H1 (cell line): Measurements from ENCODE around the gene CRCP. TPM values are rescaled to one million over a fixed set of nuclear protein-coding genes. Genes with fewer than 3 reads are reported as not detected.

Experiments
- CTCF ChIA-PET: fragments of 300-600 bp; sonication (Branson Sonifier 250); formaldehyde crosslinking; loops from one replicate; lab custom pipeline; 2021; ENCODE audit not compliant: partially characterized antibody; lab: Charles Lee
- POLR2A ChIA-PET: fragments of 300-600 bp; sonication (Branson Sonifier 250); formaldehyde crosslinking; loops from one replicate; lab custom pipeline; 2021; ENCODE audit warnings: inconsistent platforms; ENCODE audit not compliant: partially characterized antibody; lab: Charles Lee
- DNase-seq, 2 experiments: peaks; one replicate each; pipeline versions ENCODE4 v3.0.0 to v3.0.0-alpha.2; 2010 to 2022; ENCODE audit warnings: low spot score in 2 of 2, low read depth in 1 of 2, mixed read lengths in 1 of 2
- FAIRE-seq: peaks from 2 replicates; lab custom pipeline; 2011; peaks lifted over from hg19 to GRCh38; lab: Jason Lieb, UNC
- H2AFZ ChIP-seq: 2 replicates; pipeline ENCODE4 v1.8.1; 2012; ENCODE audit warnings: low read length, inconsistent platforms
- H2AK5ac ChIP-seq: 2 replicates; pipeline ENCODE4 v1.6.1; 2013; ENCODE audit warnings: low read depth, low read length
- H2BK120ac ChIP-seq: replicated peaks from 2 replicates; pipeline ENCODE3; 2013; ENCODE audit warnings: low read depth, low read length, inconsistent platforms
- H2BK12ac ChIP-seq: 2 replicates; pipeline ENCODE4 v1.6.1; 2013; ENCODE audit warnings: low read depth, low read length
- H2BK15ac ChIP-seq: 2 replicates; pipeline ENCODE4 v1.6.1; 2013; ENCODE audit warnings: low read length
- H2BK20ac ChIP-seq: 2 replicates; pipeline ENCODE4 v1.6.1; 2013; ENCODE audit warnings: low read length
- H2BK5ac ChIP-seq: 2 replicates; pipeline ENCODE4 v1.6.1; 2013; ENCODE audit warnings: low read depth, low read length
- H3K14ac ChIP-seq: 2 replicates; pipeline ENCODE4 v1.6.1; 2013; ENCODE audit warnings: inconsistent platforms; ENCODE audit not compliant: insufficient read length
- H3K18ac ChIP-seq: 2 replicates; pipeline ENCODE4 v1.6.1; 2013; ENCODE audit warnings: low read length; ENCODE audit errors: extremely low read depth
- H3K23ac ChIP-seq: 2 replicates; pipeline ENCODE4 v1.6.1; 2013; ENCODE audit warnings: inconsistent platforms; ENCODE audit not compliant: insufficient read length
- H3K23me2 ChIP-seq: 2 replicates; pipeline ENCODE4 v1.6.1; 2013; ENCODE audit warnings: low read depth, low read length
- H3K27ac ChIP-seq: 2 replicates; pipeline ENCODE4 v1.6.1; 2011; ENCODE audit warnings: low read depth, low read length, inconsistent platforms
- H3K27me3 ChIP-seq, 4 experiments: replicated peaks in 1 of 4; 1 replicate in 1 of 4; 2 replicates in 3 of 4; pipeline versions ENCODE4 v1.6.1 to v1.8.1; 2011 to 2013; ENCODE audit warnings: low read length in 3 of 4, mild to moderate bottlenecking in 3 of 4, inconsistent platforms in 2 of 4, mixed read lengths in 2 of 4, moderate library complexity in 1 of 4; ENCODE audit not compliant: control insufficient read depth in 3 of 4, insufficient read depth in 3 of 4; ENCODE audit errors: extremely low read depth in 1 of 4
- H3K36me3 ChIP-seq, 4 experiments: 2 replicates each; pipeline versions ENCODE4 v1.6.1 to v1.8.1; 2011 to 2013; ENCODE audit warnings: mild to moderate bottlenecking in 4 of 4, low read length in 3 of 4, moderate library complexity in 2 of 4, control low read depth in 1 of 4, inconsistent platforms in 1 of 4; ENCODE audit not compliant: insufficient read depth in 4 of 4, control insufficient read depth in 2 of 4
- H3K4ac ChIP-seq: replicated peaks from 2 replicates; pipeline ENCODE3; 2013; ENCODE audit warnings: low read length, low read depth, mixed read lengths, inconsistent platforms; ENCODE audit not compliant: insufficient read length
- H3K4me1 ChIP-seq, 4 experiments: replicated peaks in 1 of 4; 1 replicate in 1 of 4; 2 replicates in 3 of 4; pipeline versions ENCODE4 v1.6.1 to v1.8.1; 2011 to 2013; ENCODE audit warnings: low read length in 3 of 4, inconsistent platforms in 2 of 4, mixed read lengths in 1 of 4; ENCODE audit not compliant: insufficient read depth in 4 of 4, control insufficient read depth in 3 of 4
- H3K4me2 ChIP-seq, 2 experiments: 2 replicates each; pipeline versions ENCODE4 v1.6.1 to v1.8.1; 2011 to 2013; ENCODE audit warnings: low read depth in 2 of 2, low read length in 2 of 2, control low read depth in 1 of 2, inconsistent platforms in 1 of 2, mild to moderate bottlenecking in 1 of 2; ENCODE audit not compliant: insufficient read depth in 1 of 2
- H3K4me3 ChIP-seq, 4 experiments: fragments of 200-600, 300-600 bp in 1 of 4; sonication (generic), shearing (Covaris generic), sonication (Bioruptor Twin) in 1 of 4; 2 replicates each; pipeline versions ENCODE4 v1.5.1 to v1.8.1; 2011 to 2016; ENCODE audit warnings: low read length in 4 of 4, low read depth in 3 of 4, control low read depth in 2 of 4, inconsistent platforms in 2 of 4, mild to moderate bottlenecking in 2 of 4, mixed read lengths in 1 of 4, moderate library complexity in 1 of 4; ENCODE audit not compliant: insufficient read depth in 2 of 4; ENCODE audit errors: extremely low read depth in 1 of 4
- H3K56ac ChIP-seq: replicated peaks from 2 replicates; pipeline ENCODE3; 2013; ENCODE audit warnings: low read depth, mild to moderate bottlenecking, mixed read lengths, low read length, inconsistent platforms; ENCODE audit not compliant: insufficient read length
- H3K79me1 ChIP-seq: 2 replicates; pipeline ENCODE4 v1.6.1; 2013; ENCODE audit warnings: low read depth, low read length, control low read depth
- H3K79me2 ChIP-seq, 2 experiments: 2 replicates each; pipeline versions ENCODE4 v1.6.1 to v1.8.1; 2012 to 2013; ENCODE audit warnings: low read length in 2 of 2, mild to moderate bottlenecking in 2 of 2, inconsistent platforms in 1 of 2; ENCODE audit not compliant: insufficient read depth in 2 of 2, control insufficient read depth in 1 of 2
- H3K9ac ChIP-seq, 4 experiments: replicated peaks in 1 of 4; 1 replicate in 1 of 4; 2 replicates in 3 of 4; pipeline versions ENCODE4 v1.6.1 to v1.8.1; 2011 to 2013; ENCODE audit warnings: low read depth in 3 of 4, low read length in 3 of 4, control low read depth in 2 of 4, mild to moderate bottlenecking in 2 of 4, moderate library complexity in 2 of 4, inconsistent platforms in 1 of 4; ENCODE audit errors: extremely low read depth in 1 of 4
- H3K9me3 ChIP-seq, 2 experiments: 2 replicates each; pipeline versions ENCODE4 v1.6.1 to v1.8.1; 2012 to 2013; ENCODE audit warnings: mild to moderate bottlenecking in 2 of 2, moderate library complexity in 2 of 2, control low read depth in 1 of 2, inconsistent platforms in 1 of 2, low read depth in 1 of 2, low read length in 1 of 2, mixed read lengths in 1 of 2; ENCODE audit not compliant: insufficient read depth in 2 of 2
- H4K20me1 ChIP-seq, 2 experiments: replicated peaks in 1 of 2; 2 replicates each; pipeline versions ENCODE3 to v1.8.1; 2011 to 2013; ENCODE audit warnings: inconsistent platforms in 2 of 2, low read length in 2 of 2, mild to moderate bottlenecking in 1 of 2; ENCODE audit not compliant: insufficient read depth in 2 of 2, control insufficient read depth in 1 of 2
- H4K5ac ChIP-seq: 2 replicates; pipeline ENCODE4 v1.6.1; 2013; ENCODE audit warnings: low read length, low read depth, mixed read lengths, inconsistent platforms; ENCODE audit not compliant: insufficient read length
- H4K8ac ChIP-seq: 2 replicates; pipeline ENCODE4 v1.8.0; 2013; ENCODE audit warnings: mild to moderate bottlenecking, moderate library complexity, low read length, inconsistent platforms; ENCODE audit not compliant: insufficient read depth; ENCODE audit errors: extremely low read depth
- H4K91ac ChIP-seq: replicated peaks from 2 replicates; pipeline ENCODE3; 2013; ENCODE audit warnings: low read length, mixed read lengths, inconsistent platforms; ENCODE audit not compliant: insufficient read length
- CBX8 ChIP-seq: fragments of 300-800, 300-1000 bp; sonication (generic); IDR thresholded peaks from 2 replicates; pipeline ENCODE4 v1.7.1; 2016; ENCODE audit warnings: low read depth, low read length, borderline replicate concordance
- CTBP2 ChIP-seq: IDR thresholded peaks from 2 replicates; pipeline ENCODE4 v1.7.0; 2011; ENCODE audit warnings: borderline replicate concordance, mild to moderate bottlenecking, moderate library complexity, mixed read lengths, low read length; ENCODE audit not compliant: insufficient read depth, insufficient read length
- E2F6 ChIP-seq: IDR thresholded peaks from 2 replicates; pipeline ENCODE4 v1.6.1; 2012; ENCODE audit warnings: inconsistent platforms
- GABPA ChIP-seq: IDR thresholded peaks from 2 replicates; pipeline ENCODE4 v1.6.1; 2011; ENCODE audit warnings: mild to moderate bottlenecking, low read length, moderate library complexity, borderline replicate concordance; ENCODE audit not compliant: insufficient read depth
- HDAC6 ChIP-seq: IDR thresholded peaks from one replicate; pipeline ENCODE4 v1.7.1; 2012; ENCODE audit warnings: low read depth, mild to moderate bottlenecking, inconsistent platforms, low read length, moderate library complexity
- KDM1A ChIP-seq: fragments of 200-600, 300-600 bp; sonication (generic); IDR thresholded peaks from 2 replicates; pipeline ENCODE4 v1.7.1; 2016; ENCODE audit warnings: mild to moderate bottlenecking, low read length, borderline replicate concordance
- POLR2AphosphoS5 ChIP-seq: IDR thresholded peaks from 2 replicates; pipeline ENCODE4 v1.6.1; 2011; ENCODE audit warnings: low read depth, low read length
- RBBP5 ChIP-seq: IDR thresholded peaks from 2 replicates; pipeline ENCODE4 v1.7.1; 2012; ENCODE audit warnings: low read depth, mild to moderate bottlenecking, inconsistent platforms, low read length, moderate library complexity, borderline replicate concordance
- SP4 ChIP-seq: IDR thresholded peaks from 2 replicates; pipeline ENCODE4 v1.6.1; 2012; ENCODE audit warnings: low read length, inconsistent platforms
- WGBS, 2 experiments: shearing (Covaris generic) in 1 of 2; methylation state at CpG; one replicate each; pipeline versions ENCODE4 v1.1.6 to v1.1.7; 2013 to 2015; ENCODE audit warnings: low lambda C conversion rate in 2 of 2, mixed read lengths in 2 of 2, inconsistent platforms in 1 of 2, low coverage in 1 of 2, missing lambda C conversion rate in 1 of 2; ENCODE audit not compliant: insufficient replicate concordance in 2 of 2, insufficient coverage in 1 of 2, insufficient read length in 1 of 2; ENCODE audit errors: extremely low coverage in 1 of 2, missing lambda C conversion rate in 1 of 2; 5-methylcytosine and 5-hydroxymethylcytosine counted together
- polyA plus RNA-seq, 7 experiments: library from polyadenylated mRNA; depleted of rRNA in 3 of 7; stranded (reverse) in 5 of 7; unstranded in 2 of 7; fragments of >200 nt in 5 of 7; fragments of 200-250 nt in 2 of 7; gene quantifications; 1 replicate in 5 of 7; 2 replicates in 1 of 7; 4 replicates in 1 of 7; pipeline versions ENCODE4 v1.2.1 to v1.2.3, GENCODE V29; 2011 to 2013; ENCODE audit warnings: missing spikeins in 2 of 7, mixed read lengths in 2 of 7
- total RNA-seq: library from RNA; stranded (reverse); fragmentation: NEBNext Ultra II Directional; extraction: Animal tissue kit (Norgen Biotek cat#: 25700); gene quantifications from 2 replicates; pipeline ENCODE4 v1.2.1, GENCODE V29; 2021
- TF ChIP-seq, protein P1 (sequence below), 3 experiments: IDR thresholded peaks; 1 replicate in 2 of 3; 2 replicates in 1 of 3; pipeline versions ENCODE4 v1.5.1 to v1.6.1; 2011; ENCODE audit warnings: low read length in 3 of 3, mild to moderate bottlenecking in 3 of 3, inconsistent platforms in 2 of 3, low read depth in 1 of 3, moderate library complexity in 1 of 3; ENCODE audit not compliant: insufficient read depth in 1 of 3; ENCODE audit errors: control extremely low read depth in 1 of 3

The CRCP gene
- total and polyA plus RNA-seq, 2 of the 8 experiments (the other 6 are each of a cell fraction or from before 2014, with no cell fraction given) = 15.0 to 29.3 TPM

GRCh38 chr7:66095010-66095409 lies 19.6 kb upstream of the CRCP start:
- Histone ChIP-seq H2BK15ac (no peak overlapping the region), H3K27ac (no peak overlapping the region), H3K4me3 (no peak overlapping the region), H2AK5ac (no peak overlapping the region), H3K23ac (no peak overlapping the region), H3K9me3 (no peaks in the 10 kb centered on the region), H3K56ac (no peak overlapping the region), H2BK5ac (no peak overlapping the region), H3K4me1 (peaks cover 0 to 3% (median 0%) of the 10 kb centered on the region in 4 experiments; a peak in 1 of 7 replicates), H3K27me3 (no peaks in the 10 kb centered on the region), H3K18ac (no peak overlapping the region), H2AFZ (no peak overlapping the region), H4K91ac (no peak overlapping the region), H3K4ac (no peak overlapping the region), H3K79me2 (no peaks in the 10 kb centered on the region), H2BK12ac (no peak overlapping the region), H3K14ac (no peak overlapping the region), H3K36me3 (no peaks in the 10 kb centered on the region), H4K8ac (no peak overlapping the region; the same call in 1 of the 2 replicates), H3K79me1 (no peaks in the 10 kb centered on the region), H4K20me1 (no peaks in the 10 kb centered on the region), H3K9ac (no peak overlapping the region), H3K4me2 (no peak overlapping the region), H4K5ac (no peak overlapping the region), H2BK20ac (no peak overlapping the region), H3K23me2 (peaks cover 7% of the 10 kb centered on the region), H2BK120ac (no peak overlapping the region)
- ChIA-PET CTCF (no interaction called here), POLR2A (interaction anchor here (0.8 to 2.0 kb wide), 6 partner anchors 9 to 133 kb away, joined by 3 to 6 read pairs (median 4); partner anchors contain the start of genes ASL and CRCP)
- DNase-seq = no peak
- FAIRE-seq = no peak
- 85% methylated on average over 4 of the region's 4 CpGs; no CpG with 5 or more reads in 1 of the 2 experiments for WGBS, 2 experiments
- TF ChIP-seq E2F6 = no peak
- TF ChIP-seq SP4 = no peak
- no peak for TF ChIP-seq HDAC6
- no peak for TF ChIP-seq RBBP5
- no peak for TF ChIP-seq CBX8
- TF ChIP-seq, protein P1, sequence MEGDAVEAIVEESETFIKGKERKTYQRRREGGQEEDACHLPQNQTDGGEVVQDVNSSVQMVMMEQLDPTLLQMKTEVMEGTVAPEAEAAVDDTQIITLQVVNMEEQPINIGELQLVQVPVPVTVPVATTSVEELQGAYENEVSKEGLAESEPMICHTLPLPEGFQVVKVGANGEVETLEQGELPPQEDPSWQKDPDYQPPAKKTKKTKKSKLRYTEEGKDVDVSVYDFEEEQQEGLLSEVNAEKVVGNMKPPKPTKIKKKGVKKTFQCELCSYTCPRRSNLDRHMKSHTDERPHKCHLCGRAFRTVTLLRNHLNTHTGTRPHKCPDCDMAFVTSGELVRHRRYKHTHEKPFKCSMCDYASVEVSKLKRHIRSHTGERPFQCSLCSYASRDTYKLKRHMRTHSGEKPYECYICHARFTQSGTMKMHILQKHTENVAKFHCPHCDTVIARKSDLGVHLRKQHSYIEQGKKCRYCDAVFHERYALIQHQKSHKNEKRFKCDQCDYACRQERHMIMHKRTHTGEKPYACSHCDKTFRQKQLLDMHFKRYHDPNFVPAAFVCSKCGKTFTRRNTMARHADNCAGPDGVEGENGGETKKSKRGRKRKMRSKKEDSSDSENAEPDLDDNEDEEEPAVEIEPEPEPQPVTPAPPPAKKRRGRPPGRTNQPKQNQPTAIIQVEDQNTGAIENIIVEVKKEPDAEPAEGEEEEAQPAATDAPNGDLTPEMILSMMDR (IDR thresholded peaks at IDR 0.05; ENCODE audit: control extremely low read depth in 1 of 3, insufficient read depth in 1 of 3, low read depth in 1 of 3, low read length in 3 of 3) = no peak
- TF ChIP-seq CTBP2 = no peak
- TF ChIP-seq GABPA = no peak
- no peak for TF ChIP-seq KDM1A
- no peak for TF ChIP-seq POLR2AphosphoS5
